ENCODE measurements around the gene BMERB1. TPM values are rescaled to one million over a fixed set of nuclear protein-coding genes. Genes with fewer than 3 reads are reported as not detected.

Gene BMERB1
- total and polyA plus RNA-seq, 10 donors = 5.6 to 36.5 (median 19.0) TPM

DNA sequence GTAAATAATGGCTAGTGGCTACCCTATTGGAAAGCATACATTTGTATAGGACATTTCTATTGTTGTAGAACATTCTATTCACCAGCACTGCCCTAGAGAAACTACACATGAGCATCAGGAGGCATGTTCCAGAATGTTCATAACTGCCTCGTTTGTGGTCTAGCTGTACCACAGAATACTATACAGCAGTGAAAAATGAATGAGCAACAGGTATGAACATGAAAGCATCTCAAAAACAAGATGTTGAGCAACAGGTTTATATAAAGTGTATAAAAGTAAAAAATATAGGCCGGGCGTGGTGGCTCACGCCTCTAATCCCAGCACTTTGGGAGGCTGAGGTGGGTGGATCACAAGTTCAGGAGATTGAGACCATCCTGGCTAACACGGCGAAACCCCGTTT lies 91.7 kb downstream of the BMERB1 start:
- 94 to 99% (median 97%) methylated on average over 7 of the region's 7 CpGs for WGBS, 5 donors
- Histone ChIP-seq H3K27ac (no peak overlapping the region), H3K27me3 (replicated peaks in 1 of 7) (no peaks in the 10 kb centered on the region), H3K36me3 (no peaks in the 10 kb centered on the region), H3K9me3 (no peaks in the 10 kb centered on the region), H3K4me3 (no peak overlapping the region), H3K4me1 (peaks cover 0 to 29% (median 23%) of the 10 kb centered on the region in 6 donors)
- intact Hi-C loops (cut with DNase I; ENCODE audit: low total_unique reads) = no loop called here
- no peak for DNase-seq
- TF ChIP-seq POLR2A (IDR thresholded peaks at IDR 0.05) (no peak), POLR2AphosphoS5 (IDR thresholded peaks at IDR 0.05) (no peak)
- TF ChIP-seq, protein P1, sequence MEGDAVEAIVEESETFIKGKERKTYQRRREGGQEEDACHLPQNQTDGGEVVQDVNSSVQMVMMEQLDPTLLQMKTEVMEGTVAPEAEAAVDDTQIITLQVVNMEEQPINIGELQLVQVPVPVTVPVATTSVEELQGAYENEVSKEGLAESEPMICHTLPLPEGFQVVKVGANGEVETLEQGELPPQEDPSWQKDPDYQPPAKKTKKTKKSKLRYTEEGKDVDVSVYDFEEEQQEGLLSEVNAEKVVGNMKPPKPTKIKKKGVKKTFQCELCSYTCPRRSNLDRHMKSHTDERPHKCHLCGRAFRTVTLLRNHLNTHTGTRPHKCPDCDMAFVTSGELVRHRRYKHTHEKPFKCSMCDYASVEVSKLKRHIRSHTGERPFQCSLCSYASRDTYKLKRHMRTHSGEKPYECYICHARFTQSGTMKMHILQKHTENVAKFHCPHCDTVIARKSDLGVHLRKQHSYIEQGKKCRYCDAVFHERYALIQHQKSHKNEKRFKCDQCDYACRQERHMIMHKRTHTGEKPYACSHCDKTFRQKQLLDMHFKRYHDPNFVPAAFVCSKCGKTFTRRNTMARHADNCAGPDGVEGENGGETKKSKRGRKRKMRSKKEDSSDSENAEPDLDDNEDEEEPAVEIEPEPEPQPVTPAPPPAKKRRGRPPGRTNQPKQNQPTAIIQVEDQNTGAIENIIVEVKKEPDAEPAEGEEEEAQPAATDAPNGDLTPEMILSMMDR (IDR thresholded peaks at IDR 0.05 in 8 of 11, conservative IDR thresholded peaks at IDR 0.05 in 3 of 11) = no peak

- Histone ChIP-seq H3K4me1 (peaks cover 0 to 23% (median 18%) of the 10 kb centered on the region in 6 donors), H3K27ac (no peak overlapping the region), H3K4me3 (no peak overlapping the region), H3K36me3 (no peaks in the 10 kb centered on the region), H3K9me3 (no peaks in the 10 kb centered on the region), H3K27me3 (replicated peaks in 1 of 7) (no peaks in the 10 kb centered on the region)
- intact Hi-C loops (cut with DNase I; ENCODE audit: low total_unique reads) = no loop called here
- 93 to 100% (median 98%) methylated on average over 2 of the region's 2 CpGs for WGBS, 5 donors
- no peak for TF ChIP-seq POLR2A (IDR thresholded peaks at IDR 0.05)
- no peak for TF ChIP-seq POLR2AphosphoS5 (IDR thresholded peaks at IDR 0.05)
- TF ChIP-seq, protein P1 (IDR thresholded peaks at IDR 0.05 in 8 of 11, conservative IDR thresholded peaks at IDR 0.05 in 3 of 11) = no peak
- no peak for DNase-seq
Observed at GRCh38 chr16:15526731-15527130, 92.3 kb downstream of the BMERB1 start.

GRCh38 chr16:15529673-15530072 lies 95.3 kb downstream of the BMERB1 start:
- intact Hi-C loops (cut with DNase I; ENCODE audit: low total_unique reads) = no loop called here
- Histone ChIP-seq H3K36me3 (no peaks in the 10 kb centered on the region), H3K27ac (no peak overlapping the region), H3K4me1 (no peaks in the 10 kb centered on the region), H3K4me3 (no peak overlapping the region), H3K9me3 (no peaks in the 10 kb centered on the region), H3K27me3 (replicated peaks in 1 of 7) (no peaks in the 10 kb centered on the region)
- WGBS, 5 donors = 78 to 89% (median 86%) methylated on average over 5 of the region's 5 CpGs
- TF ChIP-seq POLR2AphosphoS5 (IDR thresholded peaks at IDR 0.05) (no peak), POLR2A (IDR thresholded peaks at IDR 0.05) (no peak)
- TF ChIP-seq, protein P1 (IDR thresholded peaks at IDR 0.05 in 8 of 11, conservative IDR thresholded peaks at IDR 0.05 in 3 of 11) = no peak
- no peak for DNase-seq

GRCh38 chr16:15530085-15530484 lies 95.7 kb downstream of the BMERB1 start:
- intact Hi-C loops (cut with DNase I; ENCODE audit: low total_unique reads) = no loop called here
- 91 to 97% (median 96%) methylated on average over 5 of the region's 5 CpGs for WGBS, 5 donors

More at GRCh38 chr16:15530085-15530484, 95.7 kb downstream of the BMERB1 start:
- TF ChIP-seq POLR2A (IDR thresholded peaks at IDR 0.05) (no peak), POLR2AphosphoS5 (IDR thresholded peaks at IDR 0.05) (no peak)
- TF ChIP-seq, protein P1 (IDR thresholded peaks at IDR 0.05 in 8 of 11, conservative IDR thresholded peaks at IDR 0.05 in 3 of 11) = no peak
- no peak for DNase-seq
- no peaks in the 10 kb centered on the region for H3K27me3 ChIP-seq (replicated peaks in 1 of 7)
- no peak overlapping the region for H3K27ac ChIP-seq
- H3K9me3 ChIP-seq = no peaks in the 10 kb centered on the region
- no peaks in the 10 kb centered on the region for H3K4me1 ChIP-seq
- no peak overlapping the region for H3K4me3 ChIP-seq
- H3K36me3 ChIP-seq = no peaks in the 10 kb centered on the region
